ENCODE data around the gene EPHA6.

DNA sequence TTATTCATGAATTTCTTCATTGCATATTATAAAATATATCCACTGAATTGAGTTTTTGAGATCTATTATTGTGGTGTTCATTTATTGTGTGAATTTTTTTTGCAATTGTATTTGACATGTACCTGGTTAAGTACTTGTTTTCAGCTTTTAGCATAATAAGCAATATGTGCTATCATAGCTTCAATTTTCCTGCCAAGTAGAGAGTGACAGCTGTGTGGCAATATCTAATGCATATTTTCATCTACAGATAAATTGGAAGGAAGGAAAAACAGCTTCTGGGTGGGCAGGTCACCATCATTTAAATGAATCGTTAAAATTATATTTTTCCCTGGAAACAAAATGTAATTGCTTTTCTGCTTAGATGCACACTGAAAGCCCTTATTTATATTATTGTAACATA is 296.9 kb downstream of the EPHA6 start:
- TF ChIP-seq, protein P1, sequence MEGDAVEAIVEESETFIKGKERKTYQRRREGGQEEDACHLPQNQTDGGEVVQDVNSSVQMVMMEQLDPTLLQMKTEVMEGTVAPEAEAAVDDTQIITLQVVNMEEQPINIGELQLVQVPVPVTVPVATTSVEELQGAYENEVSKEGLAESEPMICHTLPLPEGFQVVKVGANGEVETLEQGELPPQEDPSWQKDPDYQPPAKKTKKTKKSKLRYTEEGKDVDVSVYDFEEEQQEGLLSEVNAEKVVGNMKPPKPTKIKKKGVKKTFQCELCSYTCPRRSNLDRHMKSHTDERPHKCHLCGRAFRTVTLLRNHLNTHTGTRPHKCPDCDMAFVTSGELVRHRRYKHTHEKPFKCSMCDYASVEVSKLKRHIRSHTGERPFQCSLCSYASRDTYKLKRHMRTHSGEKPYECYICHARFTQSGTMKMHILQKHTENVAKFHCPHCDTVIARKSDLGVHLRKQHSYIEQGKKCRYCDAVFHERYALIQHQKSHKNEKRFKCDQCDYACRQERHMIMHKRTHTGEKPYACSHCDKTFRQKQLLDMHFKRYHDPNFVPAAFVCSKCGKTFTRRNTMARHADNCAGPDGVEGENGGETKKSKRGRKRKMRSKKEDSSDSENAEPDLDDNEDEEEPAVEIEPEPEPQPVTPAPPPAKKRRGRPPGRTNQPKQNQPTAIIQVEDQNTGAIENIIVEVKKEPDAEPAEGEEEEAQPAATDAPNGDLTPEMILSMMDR (conservative IDR thresholded peaks at IDR 0.05): no peak
- TF ChIP-seq EZH2 (IDR thresholded peaks at IDR 0.05; ENCODE audit: low read depth): no peak
